Measurements from ENCODE around the gene MOB3C. TPM values are rescaled to one million over a fixed set of nuclear protein-coding genes. Genes with fewer than 3 reads are reported as not detected.
"Not testable (repeated sequence)": the region's sequence is repeated elsewhere in the genome, so short reads cannot be mapped to it uniquely, and the experiment has no call there.

Gene MOB3C
- 13.4 and 19.6 TPM in 2 replicates for total RNA-seq

- peak; percentile 83 for DNase-seq
Measured at GRCh38 chr1:46616277-46617107, at the start of gene MOB3C. Gene MOB3C, minus strand, starts transcription at chr1:46616811. Its CDS starts 3,490 bp downstream, at chr1:46613321.

- DNase-seq: no peak
Measured at GRCh38 chr1:46665983-46666382, 49.4 kb upstream of the MOB3C start.

GRCh38 chr1:46662919-46663318 is 46.3 kb upstream of the MOB3C start:
- not testable (repeated sequence) for DNase-seq

- DNase-seq: not testable (repeated sequence)
Measured at GRCh38 chr1:46660116-46660515, 43.5 kb upstream of the MOB3C start.

GRCh38 chr1:46659307-46659870 is 42.8 kb upstream of the MOB3C start:
- no peak for DNase-seq

- DNase-seq: no peak
Measured at GRCh38 chr1:46657775-46658174, 41.2 kb upstream of the MOB3C start.

GRCh38 chr1:46656643-46657042 is 40.0 kb upstream of the MOB3C start:
- DNase-seq: no peak

- DNase-seq: no peak
Measured at GRCh38 chr1:46655848-46656247, 39.2 kb upstream of the MOB3C start.

GRCh38 chr1:46654698-46655097 is 38.1 kb upstream of the MOB3C start:
- not testable (repeated sequence) for DNase-seq

GRCh38 chr1:46654012-46654411 is 37.4 kb upstream of the MOB3C start:
- no peak for DNase-seq

- DNase-seq: no peak
Measured at GRCh38 chr1:46653405-46653958, 36.9 kb upstream of the MOB3C start.

GRCh38 chr1:46652321-46653100 is 35.9 kb upstream of the MOB3C start:
- no peak for DNase-seq

- not testable (repeated sequence) for DNase-seq
Measured at GRCh38 chr1:46651152-46651551, 34.5 kb upstream of the MOB3C start.

- no peak for DNase-seq
Measured at GRCh38 chr1:46650491-46650890, 33.9 kb upstream of the MOB3C start.

- DNase-seq: no peak
Measured at GRCh38 chr1:46649764-46650163, 33.2 kb upstream of the MOB3C start.

GRCh38 chr1:46647611-46648010 is 31.0 kb upstream of the MOB3C start:
- DNase-seq: no peak

- no peak for DNase-seq
Measured at GRCh38 chr1:46646844-46647243, 30.2 kb upstream of the MOB3C start.

GRCh38 chr1:46646331-46646730 is 29.7 kb upstream of the MOB3C start:
- no peak for DNase-seq

- DNase-seq: no peak
Measured at GRCh38 chr1:46645815-46646214, 29.2 kb upstream of the MOB3C start.

- peak; percentile 37 for DNase-seq
Measured at GRCh38 chr1:46643368-46643775, 26.8 kb upstream of the MOB3C start.

- DNase-seq: no peak
Measured at GRCh38 chr1:46642115-46642680, 25.6 kb upstream of the MOB3C start.

- DNase-seq: no peak
Measured at GRCh38 chr1:46639547-46639946, 22.9 kb upstream of the MOB3C start.

GRCh38 chr1:46638921-46639320 is 22.3 kb upstream of the MOB3C start:
- DNase-seq: no peak
